C4-2B (cell line): ENCODE results near the gene ZNF665.

ENCODE experiments used
- CTCF ChIP-seq: fragments of 450-650 bp; conservative IDR thresholded peaks from 2 replicates; pipeline ENCODE4 v1.5.1; 2017; ENCODE audit warnings: mild to moderate bottlenecking
- ZFX ChIP-seq: fragments of 450-650 bp; IDR thresholded peaks from 2 replicates; pipeline ENCODE4 v1.6.1; 2017

GRCh38 chr19:53157626-53158025 is 35.5 kb downstream of the ZNF665 start:
- TF ChIP-seq CTCF, result no peak
- TF ChIP-seq ZFX, result no peak
